Measurements from ENCODE around the gene PHYKPL.

GRCh38 chr5:178248750-178249149 lies 16.1 kb upstream of the PHYKPL start:
- TF ChIP-seq POLR2AphosphoS5 (IDR thresholded peaks at IDR 0.05; ENCODE audit: low read depth, low read length): no peak
- TF ChIP-seq POLR2A (IDR thresholded peaks at IDR 0.05; ENCODE audit: low read depth, low read length): no peak
- TF ChIP-seq SPI1 (IDR thresholded peaks at IDR 0.05; ENCODE audit: low read depth, low read length): no peak
- no peak for TF ChIP-seq POU2F2 (IDR thresholded peaks at IDR 0.05; ENCODE audit: low read depth, low read length)
- TF ChIP-seq TAF1 (IDR thresholded peaks at IDR 0.05; ENCODE audit: low read depth, low read length): no peak
- no peak for TF ChIP-seq PAX5 (IDR thresholded peaks at IDR 0.05; ENCODE audit: insufficient read depth, low read length, severe bottlenecking)

Measured in GM12891 (cell line).